GM18951 (cell line): ENCODE data around the gene VAV3.

Experiments
- POLR2A ChIP-seq: IDR thresholded peaks from 4 replicates; pipeline ENCODE4 v1.6.1; 2011; ENCODE audit warnings: mild to moderate bottlenecking; ENCODE audit not compliant: insufficient read length, insufficient read depth; ENCODE audit errors: extremely low read depth
- in situ Hi-C: fragments of 300-500 bp; cut with MboI; formaldehyde crosslinking; loops from one replicate; pipeline ENCODE4 v1.12.0; 2022; ENCODE audit warnings: low sequenced_read_pairs, mixed read lengths, inconsistent platforms; ENCODE audit not compliant: unreplicated experiment

VAV3 gene

DNA sequence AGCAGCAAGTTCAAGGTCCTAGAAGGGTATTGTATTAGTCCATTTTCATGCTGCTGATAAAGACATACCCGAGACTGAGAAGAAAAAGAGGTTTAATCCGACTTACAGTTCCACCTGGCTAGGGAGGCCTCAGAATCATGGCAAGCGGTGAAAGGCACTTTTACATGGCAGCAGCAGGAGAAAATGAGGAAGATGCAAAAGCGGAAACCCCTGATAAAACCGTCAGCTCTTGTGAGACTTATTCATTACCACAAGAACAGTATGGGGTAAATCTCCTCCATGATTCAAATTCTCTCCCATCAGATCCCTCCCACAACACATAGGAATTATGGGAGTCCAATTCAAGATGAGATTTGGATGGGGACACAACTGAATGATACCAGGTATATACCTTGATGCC lies 414.6 kb downstream of the VAV3 start:
- TF ChIP-seq POLR2A, result no peak
- in situ Hi-C loops, result no loop called here

DNA sequence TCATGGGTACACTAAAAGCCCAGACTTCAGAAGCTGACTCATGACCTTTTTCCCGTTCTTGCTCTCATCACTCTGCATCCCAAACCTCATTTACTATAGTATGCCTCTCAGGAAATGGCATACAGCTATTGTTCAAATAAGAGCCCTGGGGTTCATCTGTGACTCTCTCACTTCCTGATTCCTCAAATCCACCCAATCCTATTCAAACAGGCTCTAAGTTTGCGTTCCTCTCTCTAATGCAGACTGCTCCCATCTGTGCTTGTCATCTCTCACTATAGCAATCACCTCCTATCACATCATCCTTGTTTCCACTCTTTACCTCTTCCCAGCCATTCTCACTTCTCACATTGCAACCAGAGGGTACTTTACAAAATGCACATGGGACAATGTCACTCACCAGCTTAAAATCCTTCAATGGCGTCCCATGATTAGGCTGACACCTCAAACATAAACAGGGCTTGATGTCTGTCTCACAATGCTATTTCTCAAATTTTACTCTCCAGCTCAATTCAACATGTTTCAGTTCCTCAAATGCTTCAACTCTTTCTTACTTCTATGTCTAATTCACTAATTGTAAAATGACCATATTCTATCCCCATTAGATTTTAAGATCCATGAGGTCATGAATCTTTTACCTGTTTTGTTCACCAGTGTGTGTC lies 415.7 kb downstream of the VAV3 start:
- in situ Hi-C loops, result loop anchor here (25.0 kb wide), 1 partner anchor 362 kb away; no protein-coding TSS in a partner anchor
- TF ChIP-seq POLR2A, result no peak

DNA sequence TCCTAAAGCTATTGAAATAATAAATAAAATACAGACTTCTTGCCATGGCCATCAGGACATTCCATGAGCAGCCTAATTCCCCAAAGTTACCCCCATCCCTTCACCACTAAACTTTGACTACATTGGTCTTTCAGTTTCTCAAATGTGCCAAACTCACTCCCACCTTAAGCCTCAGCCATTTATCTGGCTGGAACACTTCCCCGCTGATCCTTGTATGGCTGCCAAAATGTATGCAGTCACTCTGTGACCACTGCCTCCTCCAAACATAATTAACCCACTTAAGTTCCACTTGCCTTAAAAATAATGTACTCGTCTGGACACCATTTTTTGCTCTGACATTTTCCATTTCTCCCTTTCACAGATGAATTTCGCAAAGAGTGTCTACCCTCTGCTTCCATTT lies 416.7 kb downstream of the VAV3 start:
- in situ Hi-C loops, result loop anchor here (25.0 kb wide), 1 partner anchor 361 kb away; no protein-coding TSS in a partner anchor

DNA sequence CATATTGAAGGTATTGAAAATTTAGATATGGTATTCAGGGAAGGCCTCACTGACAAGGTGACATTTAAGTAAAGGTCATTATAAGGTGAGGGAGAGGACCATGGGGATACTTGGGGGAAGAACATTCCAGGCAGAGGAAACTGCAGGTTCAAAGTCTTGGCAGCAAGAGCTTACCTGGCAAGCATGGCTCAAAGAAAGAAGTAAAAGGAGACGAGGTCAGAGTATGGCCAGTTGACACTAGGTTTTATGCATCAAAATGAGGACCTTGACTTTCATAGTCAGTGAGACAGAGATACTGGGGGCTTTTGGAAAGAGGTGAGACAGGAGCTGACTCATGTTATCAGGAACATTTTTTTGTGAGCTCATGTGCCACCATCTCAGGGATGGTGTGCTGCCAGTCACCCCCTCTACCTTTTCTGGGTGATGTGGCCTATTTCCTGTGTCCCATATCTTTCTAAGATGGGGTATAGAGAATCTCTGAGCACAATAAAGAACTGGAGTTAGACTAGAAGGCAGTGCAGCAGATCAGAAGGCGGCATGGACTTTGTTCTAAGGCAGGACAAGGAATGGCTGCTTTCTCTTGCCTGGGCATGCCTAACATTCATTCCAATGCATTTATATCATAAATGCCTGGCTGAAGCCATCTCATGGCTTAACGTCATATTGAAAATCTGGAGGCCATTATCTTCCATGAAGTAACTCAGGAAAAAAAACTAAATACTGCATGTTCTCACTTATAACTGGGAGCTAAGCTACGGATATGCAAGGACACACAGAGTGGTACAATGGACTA lies 417.4 kb downstream of the VAV3 start:
- no peak for TF ChIP-seq POLR2A
- in situ Hi-C loops, result loop anchor here (25.0 kb wide), 1 partner anchor 360 kb away; no protein-coding TSS in a partner anchor

More for the DNA sequence above, 416.7 kb downstream of the VAV3 start:
- no peak for TF ChIP-seq POLR2A

DNA sequence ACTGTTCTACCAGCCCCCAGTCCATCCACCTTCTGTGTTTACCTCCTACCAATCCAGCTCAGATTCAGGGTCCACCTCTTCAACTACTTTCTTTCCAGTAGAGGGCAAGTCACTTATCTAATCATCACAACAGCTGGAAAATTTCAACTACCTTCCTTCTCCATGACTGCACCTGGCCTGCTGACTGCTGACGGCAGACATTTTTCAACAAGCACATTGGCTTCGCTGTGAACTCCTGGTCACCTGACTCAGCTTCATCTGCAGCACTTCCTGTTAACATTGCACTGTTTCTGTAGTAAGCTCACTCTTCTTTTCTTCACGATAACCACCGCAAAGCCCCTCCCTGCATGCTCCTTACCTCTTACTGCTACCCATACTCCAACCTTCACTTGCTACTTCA lies 418.4 kb downstream of the VAV3 start:
- in situ Hi-C loops, result loop anchor here (25.0 kb wide), 1 partner anchor 359 kb away; no protein-coding TSS in a partner anchor

DNA sequence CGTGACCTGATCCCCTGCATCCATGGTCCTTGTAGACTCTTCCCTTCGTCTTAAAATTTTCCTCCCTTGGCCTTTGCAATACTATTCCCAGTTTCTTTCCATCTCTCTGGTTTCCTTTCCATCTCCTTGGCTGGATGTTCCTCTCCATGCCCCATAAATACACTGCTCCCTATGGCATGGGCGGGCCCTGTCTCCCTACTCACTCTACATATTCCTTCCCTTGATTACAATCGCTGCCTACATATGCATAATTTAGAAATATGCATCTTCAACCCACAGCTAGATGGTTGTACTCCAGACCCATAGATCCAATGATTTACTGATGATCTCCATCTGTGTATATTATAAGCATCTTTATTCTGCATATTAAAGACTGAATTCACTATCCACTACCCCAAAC lies 419.1 kb downstream of the VAV3 start:
- TF ChIP-seq POLR2A, result no peak
- in situ Hi-C loops, result loop anchor here (25.0 kb wide), 1 partner anchor 359 kb away; no protein-coding TSS in a partner anchor

More for the DNA sequence above, 418.4 kb downstream of the VAV3 start:
- no peak for TF ChIP-seq POLR2A

DNA sequence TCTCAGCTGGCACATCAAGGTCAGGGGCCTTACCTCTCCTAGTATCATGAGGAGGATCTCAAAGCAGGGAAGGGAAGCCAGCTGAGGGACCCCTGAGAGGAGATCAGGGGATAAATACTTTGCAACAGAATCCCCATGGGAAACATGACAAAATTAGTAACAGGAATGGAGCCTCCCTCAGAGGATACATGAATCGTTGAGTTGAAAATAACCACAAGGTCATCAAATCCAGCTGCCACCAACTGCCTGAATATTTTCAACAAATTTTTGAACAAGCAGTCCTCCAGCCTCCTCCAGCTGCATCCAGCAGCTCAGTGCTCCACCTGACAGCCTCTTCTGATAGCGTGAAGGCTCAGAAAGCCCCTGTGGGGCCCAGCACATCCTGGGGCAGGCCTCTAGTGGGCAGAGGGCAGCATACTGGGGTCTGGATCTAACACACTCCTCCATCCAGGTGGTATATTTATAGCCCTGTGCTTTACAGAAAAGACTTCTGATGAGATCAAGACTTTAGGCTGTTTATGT lies 419.9 kb downstream of the VAV3 start:
- no peak for TF ChIP-seq POLR2A
- in situ Hi-C loops, result loop anchor here (25.0 kb wide), 1 partner anchor 358 kb away; no protein-coding TSS in a partner anchor

DNA sequence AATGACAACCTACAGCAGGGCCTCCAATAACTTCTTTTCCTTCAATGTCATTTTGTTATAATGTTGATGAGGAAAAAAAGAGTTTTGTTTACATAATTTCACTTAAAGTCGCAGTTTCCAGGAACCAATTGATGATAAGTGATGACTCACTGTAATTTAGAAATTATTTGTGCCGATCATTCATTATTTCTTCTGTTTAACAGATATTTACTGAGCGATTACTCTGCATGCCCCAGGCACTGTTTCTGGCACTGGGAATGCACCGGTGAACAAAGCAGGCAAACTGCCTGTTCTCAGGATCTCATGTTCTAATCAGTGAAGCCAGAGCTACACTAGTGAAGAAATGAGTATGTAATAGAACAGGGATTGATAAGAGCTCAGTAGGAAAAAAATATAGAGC lies 420.7 kb downstream of the VAV3 start:
- in situ Hi-C loops, result loop anchor here (25.0 kb wide), 1 partner anchor 357 kb away; no protein-coding TSS in a partner anchor
- TF ChIP-seq POLR2A, result no peak

DNA sequence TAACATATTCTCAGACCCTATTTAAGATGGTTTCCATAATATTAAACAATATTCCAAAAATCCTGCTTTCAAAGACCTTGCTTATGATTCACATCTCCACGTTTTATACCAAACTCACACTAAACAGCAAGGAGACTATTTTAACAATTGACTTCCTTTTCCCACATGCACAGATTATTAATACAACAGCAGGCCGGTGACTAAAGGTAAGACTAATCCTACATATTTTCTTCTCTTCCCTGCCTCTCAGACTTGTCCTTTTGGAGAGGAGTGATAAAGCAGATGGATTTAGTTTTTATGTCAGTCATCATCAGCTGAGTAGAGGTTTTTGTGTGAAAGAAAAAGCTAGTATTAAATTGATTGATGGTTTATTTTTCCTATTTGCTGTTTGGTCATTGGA lies 423.6 kb downstream of the VAV3 start:
- no peak for TF ChIP-seq POLR2A
- in situ Hi-C loops, result loop anchor here (25.0 kb wide), 1 partner anchor 354 kb away; no protein-coding TSS in a partner anchor

DNA sequence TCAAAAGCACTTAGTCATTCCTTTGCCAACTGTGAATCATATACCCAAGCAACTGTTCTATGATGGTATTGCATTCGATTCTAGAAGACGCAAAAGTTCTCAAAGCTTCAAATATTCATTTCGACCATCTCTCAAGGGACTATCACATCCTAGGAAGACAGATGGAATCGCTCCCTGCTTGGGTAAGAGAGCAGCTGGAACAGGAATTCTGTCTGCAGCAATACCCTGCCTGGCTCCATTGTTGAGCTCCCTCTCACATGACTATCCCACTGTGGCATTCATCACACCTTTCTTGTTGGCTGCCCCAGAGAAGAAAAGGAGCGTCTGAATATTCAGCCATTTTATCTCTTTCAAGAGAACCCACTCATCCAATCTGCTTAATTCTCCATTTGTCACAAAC lies 426.5 kb downstream of the VAV3 start:
- TF ChIP-seq POLR2A, result no peak
- in situ Hi-C loops, result loop anchor here (25.0 kb wide), 1 partner anchor 351 kb away; no protein-coding TSS in a partner anchor

DNA sequence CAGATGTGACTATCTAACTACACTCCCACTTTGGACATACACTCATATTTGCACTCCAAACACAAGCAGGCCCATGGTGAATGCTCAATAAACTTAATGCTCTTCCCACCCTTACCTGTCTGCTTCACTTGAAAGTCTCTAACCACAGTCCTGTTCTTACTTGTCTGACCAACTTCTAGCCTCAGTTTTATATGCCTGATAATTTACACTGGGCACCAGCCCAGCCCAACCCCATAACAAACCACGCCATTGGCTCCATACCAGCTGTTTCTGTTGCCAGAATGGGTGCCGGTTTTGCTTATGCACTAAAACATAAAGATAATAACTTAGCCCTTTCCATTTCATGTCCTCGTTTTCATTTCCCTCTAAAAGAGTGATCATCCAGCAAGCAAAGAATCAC lies 428.7 kb downstream of the VAV3 start:
- no peak for TF ChIP-seq POLR2A
- in situ Hi-C loops, result loop anchor here (25.0 kb wide), 1 partner anchor 349 kb away; no protein-coding TSS in a partner anchor

DNA sequence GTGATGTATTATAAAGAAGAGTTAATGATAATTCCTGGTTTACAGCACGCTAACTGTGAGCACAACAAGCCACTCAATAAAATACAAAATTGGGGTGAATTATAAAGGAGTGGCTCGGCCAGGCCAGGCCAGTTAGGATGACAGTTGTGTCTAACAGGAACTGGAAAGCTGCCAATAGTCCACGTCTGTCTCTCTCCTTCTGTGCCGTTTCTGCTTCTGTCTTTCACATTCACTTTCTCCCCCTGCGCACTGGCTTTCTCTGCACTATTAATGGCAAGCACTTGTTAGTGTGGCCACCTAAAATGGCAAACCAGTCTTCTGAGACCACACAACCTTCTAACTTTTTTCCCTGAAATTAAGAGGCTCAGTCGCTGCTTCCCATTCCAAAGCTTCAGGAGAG lies 429.9 kb downstream of the VAV3 start:
- TF ChIP-seq POLR2A, result no peak
- in situ Hi-C loops, result loop anchor here (25.0 kb wide), 1 partner anchor 348 kb away; no protein-coding TSS in a partner anchor

DNA sequence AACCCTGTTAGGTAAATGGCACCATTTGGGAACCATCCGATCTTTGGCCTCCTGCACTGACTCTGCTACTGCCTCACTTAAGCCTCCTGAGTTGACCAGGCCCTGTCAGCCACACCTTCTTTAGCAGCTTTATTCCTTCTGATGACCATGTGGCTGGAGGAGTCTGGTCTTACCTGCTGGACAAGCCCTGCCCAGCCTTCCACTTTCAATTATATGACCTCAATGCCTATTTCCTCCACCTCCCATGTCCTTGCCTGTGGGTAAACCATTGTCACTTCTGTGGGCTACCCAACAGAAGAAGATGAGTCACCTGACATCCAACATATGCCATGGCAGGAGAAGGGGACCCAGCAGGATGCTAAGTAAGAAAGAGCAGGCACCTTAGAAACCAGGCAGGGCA lies 430.3 kb downstream of the VAV3 start:
- in situ Hi-C loops, result loop anchor here (25.0 kb wide), 1 partner anchor 347 kb away; no protein-coding TSS in a partner anchor
- TF ChIP-seq POLR2A, result no peak
